GM19099 (cell line): ENCODE data around the gene ASS1.

Source experiments
- POLR2A ChIP-seq: IDR thresholded peaks from 3 replicates; pipeline ENCODE4 v1.6.1; 2011; ENCODE audit warnings: low read depth; ENCODE audit not compliant: insufficient read length; ENCODE audit errors: extremely low read depth

The ASS1 gene

DNA sequence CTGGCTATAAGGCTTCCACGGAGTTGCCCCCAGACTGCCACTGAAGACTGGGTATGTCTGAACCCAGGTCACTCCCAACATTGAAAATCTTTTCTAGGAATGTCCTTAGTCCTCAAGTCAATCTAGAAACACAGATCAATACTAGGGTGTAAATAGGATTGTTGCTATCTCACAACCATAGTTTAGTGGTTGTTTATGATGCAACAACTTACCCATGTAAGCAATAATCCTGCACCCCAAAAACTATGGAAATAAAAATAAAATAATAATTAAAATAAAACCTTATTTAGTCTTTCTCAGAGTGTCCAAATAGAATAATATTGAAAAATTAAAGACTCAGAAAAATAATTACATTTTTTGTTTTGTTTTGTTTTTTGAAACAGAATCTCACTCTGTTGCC lies 68.3 kb downstream of the ASS1 start:
- no peak for TF ChIP-seq POLR2A

DNA sequence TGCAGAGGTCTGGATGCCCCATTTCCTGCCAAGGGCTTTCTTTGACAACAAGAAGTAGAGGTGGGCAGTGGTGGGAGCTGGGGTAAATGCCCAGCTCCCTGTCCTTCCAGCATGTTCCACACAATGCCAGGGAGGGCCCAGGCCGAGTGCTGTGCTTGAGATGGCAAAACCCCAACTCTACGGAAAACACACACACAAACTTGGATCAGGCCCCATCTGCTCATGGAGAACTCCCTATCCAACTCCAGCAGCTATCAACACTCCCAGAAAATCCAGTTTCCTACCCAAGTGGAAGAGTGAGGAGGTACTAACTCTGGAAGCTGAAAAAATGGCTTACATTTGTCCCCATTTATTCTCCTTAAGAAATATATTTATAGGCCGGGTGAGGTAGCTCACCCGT lies 73.5 kb downstream of the ASS1 start:
- no peak for TF ChIP-seq POLR2A

DNA sequence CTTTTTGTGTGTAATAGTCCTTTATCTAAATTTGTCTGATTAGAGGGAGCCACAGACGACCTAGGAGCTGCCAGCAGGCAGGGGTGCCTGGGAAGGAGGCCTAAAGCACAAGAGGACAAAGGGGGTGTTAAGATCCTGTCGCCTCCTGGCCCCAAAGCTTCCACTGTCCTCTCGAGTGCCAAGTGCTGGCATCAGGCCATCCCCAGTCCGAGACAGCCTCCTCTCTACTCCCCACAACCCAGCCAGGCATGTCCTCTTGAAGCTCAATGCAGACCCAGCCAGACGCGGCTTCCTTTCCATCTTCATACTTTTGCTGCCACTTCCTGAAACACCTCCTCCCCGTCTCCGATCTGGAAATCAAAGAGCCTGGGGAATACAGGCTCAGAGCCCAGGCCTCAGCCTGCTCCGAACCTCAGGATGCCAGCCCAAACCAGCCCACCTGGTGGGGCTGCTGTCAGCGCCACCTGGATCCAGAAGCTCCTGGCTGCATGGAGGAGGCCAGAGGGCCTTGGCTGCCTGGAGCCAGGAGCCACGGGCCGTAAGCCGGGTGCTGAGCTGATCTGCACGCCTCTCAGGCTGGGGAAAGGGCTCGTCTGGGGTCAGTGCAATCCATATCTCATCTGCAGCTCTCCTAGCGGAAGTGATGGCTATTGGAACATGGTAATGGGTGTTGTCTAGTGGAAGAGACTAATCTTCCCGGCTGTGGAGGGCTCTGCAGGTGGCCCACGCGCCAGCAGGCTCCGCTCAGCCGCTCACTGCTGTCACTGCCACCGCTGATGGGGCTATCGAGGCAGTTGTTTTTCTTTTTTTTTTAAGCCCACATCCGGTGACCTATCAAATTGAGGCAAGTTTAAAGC lies 74.4 kb downstream of the ASS1 start:
- no peak for TF ChIP-seq POLR2A

DNA sequence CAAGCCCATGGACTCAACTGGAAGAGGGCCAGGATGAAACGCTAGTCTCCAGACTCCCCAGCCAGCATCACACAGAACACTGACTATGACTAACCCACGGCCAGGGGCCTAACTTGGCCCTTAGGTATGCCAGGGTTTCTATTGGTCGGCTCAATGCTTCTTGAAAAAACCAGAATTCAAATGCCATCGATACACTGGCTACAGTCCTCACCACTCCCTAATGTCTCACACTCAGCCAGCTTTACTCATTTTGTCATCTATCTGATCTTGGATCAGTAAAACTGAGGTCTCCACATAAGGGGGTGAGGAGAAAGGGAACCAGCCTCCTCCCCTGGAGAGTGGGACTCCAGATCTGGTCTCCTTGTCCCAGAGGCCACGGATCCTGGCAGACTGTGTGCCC lies 75.2 kb downstream of the ASS1 start:
- no peak for TF ChIP-seq POLR2A

DNA sequence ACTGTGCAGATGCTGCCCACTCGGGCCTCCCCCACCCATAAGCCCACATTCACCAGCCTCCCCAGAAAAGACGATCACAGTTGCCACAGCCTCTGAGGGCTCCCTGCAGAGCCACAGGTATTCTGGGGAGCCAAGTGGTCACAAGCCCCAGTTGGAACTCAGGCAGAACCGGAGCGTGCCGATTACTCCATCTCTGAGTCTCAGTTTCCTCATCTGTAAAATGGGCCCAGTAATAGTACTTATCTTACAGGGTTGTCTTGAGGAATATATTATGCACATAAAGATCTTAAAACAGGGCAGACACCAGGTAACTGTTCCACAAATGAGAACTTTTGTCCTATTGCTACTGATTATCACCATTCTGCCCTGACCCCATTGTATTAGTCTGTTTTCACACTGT lies 77.0 kb downstream of the ASS1 start:
- no peak for TF ChIP-seq POLR2A

DNA sequence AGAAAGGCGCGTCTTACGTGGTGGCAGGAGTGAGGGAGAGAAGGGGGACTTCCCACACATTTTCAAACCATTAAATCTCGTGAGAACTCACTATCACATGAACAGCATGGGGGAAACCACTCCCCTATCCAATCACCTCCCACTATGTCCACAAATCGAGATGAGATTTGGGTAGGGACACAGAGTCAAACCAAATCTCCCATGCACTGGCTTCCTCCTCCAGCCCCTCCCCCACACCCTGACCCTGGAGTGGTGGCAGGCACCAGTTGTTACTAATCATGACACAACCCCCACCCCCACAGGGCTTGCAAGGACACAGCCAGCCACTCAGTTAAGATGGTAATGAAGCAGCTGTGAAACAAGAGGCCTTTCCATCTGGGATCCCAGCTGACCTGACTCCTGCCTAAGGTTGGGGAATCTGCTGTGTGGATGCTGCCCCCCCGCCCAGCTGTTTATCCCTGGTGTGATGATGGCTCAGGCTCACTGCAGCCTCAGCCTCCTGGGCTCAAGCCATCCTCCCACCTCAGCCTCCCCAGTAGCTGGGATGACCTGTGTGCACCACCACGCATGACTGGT lies 77.6 kb downstream of the ASS1 start:
- TF ChIP-seq POLR2A, result no peak

DNA sequence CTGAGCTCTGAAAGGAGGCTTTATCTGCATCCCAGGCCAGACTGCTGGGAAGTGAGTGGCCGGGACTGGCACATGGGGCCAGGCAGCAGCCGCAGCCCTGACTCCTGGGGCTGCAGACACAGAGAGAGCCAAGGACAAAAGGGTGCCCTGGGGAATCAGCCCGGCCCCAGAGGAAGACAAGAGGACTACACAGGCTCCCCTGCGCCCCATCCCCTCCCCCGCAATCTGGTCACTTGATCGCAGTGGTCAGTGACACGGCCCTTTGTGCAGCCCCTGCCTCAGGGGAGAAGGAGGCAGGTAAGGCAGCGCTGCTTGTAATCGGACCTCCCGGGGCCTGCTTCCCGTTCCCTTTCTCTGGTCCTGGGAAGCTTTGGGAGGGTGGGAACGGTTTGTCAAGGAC lies 79.2 kb downstream of the ASS1 start:
- no peak for TF ChIP-seq POLR2A

DNA sequence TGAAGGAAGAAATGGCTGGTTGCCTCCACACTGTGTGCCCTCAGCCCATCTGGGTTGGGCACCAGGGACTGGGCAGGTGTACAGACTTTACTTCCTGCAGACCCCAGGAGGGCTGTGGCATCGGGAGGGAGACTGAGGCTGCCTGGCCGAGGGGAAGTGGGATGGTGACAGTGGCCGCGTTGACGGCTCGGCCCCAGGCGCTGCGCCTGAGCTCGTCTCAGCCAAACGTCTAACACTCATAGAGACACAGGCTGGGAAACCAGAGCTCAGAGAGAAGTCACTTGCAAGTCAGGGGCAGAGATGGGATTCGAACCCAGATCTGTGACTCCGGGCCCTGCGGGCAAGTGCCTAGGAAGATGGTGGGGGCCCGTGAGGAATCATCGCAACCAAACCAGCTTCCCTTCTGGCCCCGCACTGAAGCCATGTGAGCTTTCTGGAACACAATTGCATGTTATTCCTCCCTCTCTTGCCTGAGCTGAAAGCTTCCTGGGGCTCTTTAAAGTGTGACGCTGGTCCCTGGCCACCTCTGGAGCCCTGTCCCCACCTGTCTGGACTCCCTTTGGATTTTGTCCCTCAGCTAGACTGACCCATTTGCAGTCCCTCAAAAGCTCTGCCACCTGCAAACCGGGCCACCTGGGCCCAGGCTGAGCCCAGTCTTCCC lies 81.6 kb downstream of the ASS1 start:
- no peak for TF ChIP-seq POLR2A

DNA sequence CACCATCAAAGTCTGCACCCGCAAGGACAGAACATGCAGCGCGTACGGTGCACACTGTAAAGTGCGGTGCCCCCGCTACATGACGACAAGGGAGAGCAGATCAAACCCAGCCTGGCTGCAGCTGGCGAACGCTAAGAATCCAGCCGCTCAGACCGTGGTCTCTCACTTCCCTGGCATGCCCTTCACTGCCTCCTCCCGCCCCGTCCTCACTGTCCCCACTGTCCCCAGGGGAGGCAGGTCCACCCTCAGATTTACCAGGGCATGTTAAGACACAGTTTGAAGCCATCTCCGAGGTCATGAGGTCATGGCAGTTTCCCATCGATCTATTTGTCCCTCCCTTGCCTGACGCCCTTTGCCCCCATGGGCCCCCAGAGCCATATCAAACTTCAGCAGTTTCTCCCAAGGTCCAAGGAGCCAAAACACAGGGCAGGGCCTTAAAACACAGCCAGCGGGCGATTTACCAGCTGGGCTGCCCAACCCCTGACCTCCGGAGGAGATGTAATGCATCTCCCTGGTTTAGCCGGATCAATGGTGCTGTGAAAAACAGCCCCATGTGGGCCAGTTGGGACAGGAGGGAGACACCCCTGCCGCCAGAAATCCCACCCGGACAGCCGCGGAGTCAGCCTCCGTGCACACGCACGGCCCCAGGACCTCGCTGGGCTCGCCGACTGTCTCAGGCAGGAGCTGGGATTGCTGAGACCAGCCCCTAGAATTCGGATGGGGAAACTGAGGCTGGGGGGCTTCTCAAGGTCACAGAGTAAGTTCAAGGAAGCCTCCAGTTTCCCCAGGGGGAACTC lies 82.3 kb downstream of the ASS1 start:
- no peak for TF ChIP-seq POLR2A

DNA sequence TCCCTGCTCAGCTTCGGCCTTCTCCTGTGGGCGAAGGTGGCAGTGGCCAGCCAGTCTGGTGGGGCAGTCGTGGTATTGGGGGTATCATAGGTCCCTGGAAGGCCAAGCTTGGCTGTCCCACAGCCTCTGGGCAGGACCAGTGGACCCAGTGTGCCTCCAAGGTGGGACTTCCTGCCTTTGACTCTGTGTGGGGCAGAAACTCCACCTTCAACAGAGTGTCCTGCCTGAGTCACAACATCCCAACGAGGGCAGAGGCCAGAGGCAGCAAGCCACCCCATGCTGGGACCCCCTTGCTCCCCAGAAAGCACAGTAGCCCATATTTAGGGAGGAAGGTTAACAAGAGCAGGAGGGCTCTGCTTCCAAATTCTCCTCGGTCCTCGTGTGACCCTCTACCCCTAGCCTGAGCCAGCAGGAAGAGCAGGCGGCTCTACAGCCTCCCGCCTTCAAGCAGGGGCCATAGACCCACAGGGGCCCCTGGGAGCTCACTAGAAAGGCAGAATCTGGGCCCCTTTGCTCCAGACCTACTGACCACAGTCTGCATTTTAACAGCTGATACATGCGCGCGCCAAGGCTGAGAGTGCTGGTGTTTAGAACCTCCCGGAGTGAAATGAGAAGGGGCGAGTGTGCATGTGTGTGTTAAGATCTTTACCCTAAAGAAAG lies 83.0 kb downstream of the ASS1 start:
- TF ChIP-seq POLR2A, result no peak

DNA sequence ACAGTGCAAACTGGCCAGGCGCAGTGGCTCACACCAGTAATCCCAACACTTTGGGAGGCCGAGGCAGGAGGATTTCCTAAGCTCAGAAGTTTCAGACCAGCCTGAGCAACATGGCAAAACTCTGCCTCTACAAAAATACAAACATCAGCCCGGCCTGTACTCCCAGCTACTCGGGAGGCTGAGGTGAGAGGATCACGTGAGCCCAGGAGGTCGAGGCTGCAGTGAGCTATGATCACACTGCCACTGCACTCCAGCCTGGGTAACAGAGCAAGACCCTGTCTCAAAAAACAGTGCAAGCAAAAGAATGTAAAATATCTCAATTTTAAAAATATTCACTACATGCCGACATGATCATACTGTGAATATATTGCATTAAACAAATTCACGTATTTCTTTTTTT lies 83.9 kb downstream of the ASS1 start:
- no peak for TF ChIP-seq POLR2A

DNA sequence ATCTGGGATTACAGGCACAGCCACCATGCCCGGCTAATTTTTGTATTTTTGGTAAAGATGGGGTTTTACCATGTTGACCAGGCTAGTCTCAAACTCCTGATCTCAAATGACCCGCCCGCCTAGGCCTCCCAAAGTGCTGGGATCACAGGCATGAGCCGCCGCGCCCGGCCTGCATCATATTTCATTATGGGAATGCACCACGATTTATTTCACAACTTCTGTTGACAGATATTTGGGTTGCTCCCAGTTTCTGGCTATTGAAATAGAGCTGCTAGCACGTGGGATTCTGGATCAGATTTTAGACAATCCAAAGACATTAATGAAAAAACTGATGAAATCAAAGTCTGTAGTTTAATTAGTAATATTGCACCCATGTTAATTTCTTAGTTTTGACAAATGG lies 86.2 kb downstream of the ASS1 start:
- no peak for TF ChIP-seq POLR2A

DNA sequence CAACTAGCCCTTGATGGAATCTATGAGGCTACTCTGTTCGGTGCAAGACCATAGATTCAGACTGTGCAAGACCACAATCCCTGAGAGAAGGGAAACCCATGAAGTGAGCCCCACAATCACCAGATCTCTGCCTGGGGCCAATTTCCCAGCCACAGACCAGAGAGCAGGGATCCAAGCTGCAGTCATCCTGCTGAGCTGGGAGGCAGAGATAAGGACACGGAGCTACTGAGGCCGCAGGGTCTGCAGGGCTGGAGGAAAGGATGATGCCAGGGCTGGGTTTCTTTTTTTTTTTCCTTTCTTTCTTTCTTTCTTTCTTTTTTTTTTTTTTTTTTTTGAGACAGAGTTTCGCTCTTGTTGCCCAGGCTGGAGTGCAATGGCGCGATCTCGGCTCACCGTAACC lies 86.9 kb downstream of the ASS1 start:
- TF ChIP-seq POLR2A, result no peak

DNA sequence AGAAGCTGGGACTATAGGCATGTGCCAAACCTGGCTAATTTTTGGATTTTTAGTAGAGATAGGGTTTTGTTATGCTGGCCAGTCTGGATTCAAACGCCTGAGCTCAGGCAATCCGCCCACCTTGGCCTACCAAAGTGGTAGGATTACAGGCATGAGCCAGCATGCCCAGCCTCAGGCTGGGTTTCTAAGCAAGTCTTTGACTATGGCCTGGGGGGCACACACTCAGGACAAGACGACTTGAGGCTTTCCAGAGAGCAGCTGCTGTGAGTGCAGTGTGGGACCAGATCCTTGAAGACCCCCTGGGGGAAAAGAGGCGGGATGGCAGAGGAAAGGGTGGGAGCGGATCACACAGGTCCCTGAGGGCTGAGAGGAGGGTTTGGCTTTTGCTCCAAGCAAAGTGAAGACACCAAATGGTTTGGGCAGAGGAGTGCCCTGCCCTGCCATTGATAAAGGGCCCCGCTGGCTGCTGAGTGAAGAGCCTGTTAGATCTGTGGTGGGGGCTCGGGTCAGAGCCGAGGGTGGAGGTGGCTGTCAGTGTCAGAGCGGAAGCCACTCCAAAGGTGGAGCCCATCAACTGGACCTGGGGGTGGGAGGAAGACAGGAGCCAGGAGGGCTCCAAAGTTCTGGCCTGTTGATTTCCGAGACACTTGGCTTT lies 87.8 kb downstream of the ASS1 start:
- TF ChIP-seq POLR2A, result no peak
